ENCODE results near the gene PNCK.
"Not testable (repeated sequence)": the region's sequence is repeated elsewhere in the genome, so short reads cannot be mapped to it uniquely, and the experiment has no call there.

Gene PNCK

DNA sequence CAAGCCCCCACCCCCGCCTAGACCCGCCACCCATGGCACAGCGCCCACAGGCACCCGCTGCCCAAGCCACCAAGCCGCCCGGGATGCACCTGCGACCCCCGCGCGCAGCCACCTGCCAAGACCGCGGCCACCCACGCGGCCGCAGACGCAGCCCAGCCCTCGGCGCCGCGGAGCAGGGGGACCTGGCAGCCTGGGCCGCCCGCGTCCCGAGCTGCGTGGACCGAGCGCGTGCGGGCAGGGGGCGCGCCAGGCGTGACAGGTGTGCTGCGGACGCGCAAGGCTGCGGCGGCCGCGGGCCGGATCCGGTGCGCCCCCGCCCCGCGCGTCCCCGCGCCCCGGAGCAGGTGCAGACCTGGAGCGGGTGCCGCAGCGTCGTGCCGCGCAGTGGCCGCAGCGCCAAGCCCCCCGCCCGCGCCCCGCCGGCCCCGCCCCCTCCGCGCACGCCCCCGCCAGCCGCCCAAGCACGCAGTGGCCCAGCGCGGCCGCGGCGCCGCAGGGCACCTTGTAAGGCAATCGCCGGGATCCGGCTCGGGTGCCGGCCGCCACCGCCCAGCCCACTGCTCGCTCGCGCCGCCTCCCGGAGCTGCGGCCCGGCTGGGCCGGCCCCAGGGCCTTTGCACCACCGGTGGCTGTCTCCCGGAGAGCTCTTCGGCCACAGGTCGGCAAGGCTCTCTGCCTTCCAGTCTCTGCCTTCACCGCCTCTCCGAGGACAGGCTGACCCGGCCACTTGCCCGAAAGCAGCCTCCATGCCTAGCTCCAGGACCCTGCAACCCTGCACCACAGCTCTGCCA, at the start of gene PNCK:
Gene PNCK (minus strand): TSS at position 386 of the 791 bp plus-strand sequence. CDS start 737 bp downstream, outside the sequence.
- H3K4me3 ChIP-seq (ENCODE audit: low read depth, low read length) = no peak within 1 kb of the TSS
- DNase-seq (ENCODE audit: low read depth) = no peak

DNA sequence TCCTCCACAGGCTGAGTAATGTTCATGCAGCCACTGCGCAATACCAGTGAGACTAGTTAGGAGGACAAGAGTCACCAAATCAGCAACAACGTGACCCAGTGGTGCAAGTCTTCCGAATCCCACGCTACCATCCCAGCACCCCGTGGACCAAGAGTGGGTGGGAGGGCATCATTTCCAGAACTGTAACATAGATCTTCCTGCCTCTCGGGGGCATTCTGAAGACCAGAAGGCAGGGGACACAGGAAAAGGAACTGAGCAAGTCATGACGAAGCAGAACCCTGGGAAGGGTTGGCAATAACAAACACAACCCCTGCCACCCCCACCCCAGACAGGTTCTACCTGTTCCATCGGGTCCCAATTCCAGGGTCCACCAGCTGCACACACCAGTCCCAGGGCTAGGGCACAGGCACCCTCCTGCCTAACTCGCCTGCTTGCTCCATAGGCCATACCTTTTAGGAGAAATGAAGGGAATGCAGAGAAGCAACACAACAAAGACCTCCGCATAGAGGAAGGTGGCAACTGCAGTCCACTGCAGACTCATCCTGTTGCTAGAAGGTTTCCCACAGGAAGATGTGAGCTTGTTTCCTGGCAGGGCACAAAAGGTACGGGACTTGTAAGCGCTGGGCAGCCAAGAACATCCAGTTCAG, 49.2 kb upstream of the PNCK start:
- no peak for DNase-seq (ENCODE audit: low read depth)
- peak overlapping the region; percentile 69 for H3K4me3 ChIP-seq (ENCODE audit: low read depth, low read length)

GRCh38 chrX:153719701-153720100, 46.1 kb upstream of the PNCK start:
- DNase-seq (ENCODE audit: low read depth) = no peak
- H3K4me3 ChIP-seq (ENCODE audit: low read depth, low read length) = no peak overlapping the region

DNA sequence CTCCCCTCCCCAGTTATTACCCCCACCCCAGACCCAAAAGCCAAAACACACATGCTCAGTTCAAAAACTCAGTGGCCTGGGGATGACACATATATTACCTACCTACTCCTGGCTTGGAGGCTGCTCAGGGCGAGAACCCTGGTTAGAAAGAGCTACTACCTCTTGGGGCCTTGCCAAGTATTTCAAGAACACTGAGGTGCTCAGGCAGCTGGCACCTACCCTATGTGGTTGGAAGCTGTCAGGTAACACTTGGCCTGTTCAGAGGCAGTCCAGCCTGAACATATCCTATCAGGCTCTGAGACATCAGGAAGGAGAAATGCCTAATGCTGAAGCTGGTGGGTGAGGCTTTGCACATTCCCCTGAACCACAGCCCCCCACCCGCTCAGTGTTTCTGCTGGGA, 45.6 kb upstream of the PNCK start:
- no peak overlapping the region for H3K4me3 ChIP-seq (ENCODE audit: low read depth, low read length)
- DNase-seq (ENCODE audit: low read depth) = no peak

GRCh38 chrX:153717445-153717844, 43.8 kb upstream of the PNCK start:
- DNase-seq (ENCODE audit: low read depth) = no peak
- H3K4me3 ChIP-seq (ENCODE audit: low read depth, low read length) = no peak overlapping the region

DNA sequence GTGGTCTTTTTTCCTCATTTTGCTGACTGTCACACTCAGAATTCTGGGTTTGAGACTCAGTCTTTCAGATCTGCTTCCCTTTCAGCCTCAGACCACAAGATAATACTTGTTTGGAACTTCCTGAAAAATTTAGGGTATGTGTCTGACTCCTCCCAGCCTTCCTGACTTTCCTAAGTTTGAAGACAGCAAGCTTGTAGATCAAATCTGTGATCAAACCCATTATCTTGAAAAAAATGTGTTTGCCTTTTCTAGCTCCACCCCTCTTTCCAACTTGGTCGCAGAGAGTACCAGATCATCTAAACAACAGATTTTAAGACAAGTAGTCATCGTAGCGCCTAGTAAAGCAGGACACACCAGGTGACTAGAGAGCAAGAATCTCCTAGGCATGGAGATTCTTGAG, 40.6 kb upstream of the PNCK start:
- no peak overlapping the region for H3K4me3 ChIP-seq (ENCODE audit: low read depth, low read length)
- DNase-seq (ENCODE audit: low read depth) = no peak

- H3K4me3 ChIP-seq (ENCODE audit: low read depth, low read length) = no peak overlapping the region
- no peak for DNase-seq (ENCODE audit: low read depth)
These were observed 36.4 kb upstream of the PNCK start for GRCh38 chrX:153709726-153710674.

DNA sequence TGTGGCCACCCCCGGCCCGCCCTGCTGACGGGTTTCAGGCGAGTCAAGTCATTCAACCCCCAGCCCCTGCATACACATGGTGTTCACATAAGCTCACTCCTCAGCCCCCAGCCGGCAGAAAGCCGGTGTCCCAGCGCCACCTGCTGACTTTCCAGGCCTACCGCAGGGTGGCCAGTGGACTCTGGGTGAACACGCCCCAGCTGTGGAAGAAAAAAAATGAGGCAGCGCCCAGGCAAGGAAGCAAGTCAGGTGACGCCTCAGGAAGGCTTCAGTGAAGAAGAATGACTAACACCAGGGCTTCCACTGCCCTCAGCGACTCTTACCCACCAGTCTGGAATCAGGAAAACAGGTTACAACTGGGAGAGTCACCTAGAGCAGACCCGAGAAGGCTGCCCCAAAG, 34.8 kb upstream of the PNCK start:
- H3K4me3 ChIP-seq (ENCODE audit: low read depth, low read length) = no peak overlapping the region
- DNase-seq (ENCODE audit: low read depth) = peak; percentile 43

GRCh38 chrX:153707406-153707805, 33.8 kb upstream of the PNCK start:
- DNase-seq (ENCODE audit: low read depth) = no peak
- H3K4me3 ChIP-seq (ENCODE audit: low read depth, low read length) = no peak overlapping the region

DNA sequence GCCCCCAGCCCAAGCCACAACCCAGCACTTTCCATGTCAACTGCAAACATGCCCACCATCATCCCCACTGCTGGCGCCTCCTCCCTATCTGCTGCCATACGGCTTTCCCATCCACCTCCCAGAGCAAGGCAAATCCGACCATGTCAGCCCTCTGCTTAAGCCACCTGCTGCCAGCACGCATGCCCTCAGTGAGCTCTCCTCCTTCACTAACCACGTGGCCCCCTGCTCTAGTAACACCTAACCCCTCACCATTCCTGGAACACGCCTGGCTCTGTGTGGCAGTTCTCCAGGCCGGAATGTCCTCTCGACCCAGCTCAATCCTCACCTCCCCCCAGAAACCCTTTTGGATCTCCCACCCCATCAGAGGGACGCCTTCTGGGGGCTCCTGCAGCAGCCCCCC, 33.2 kb upstream of the PNCK start:
- no peak for DNase-seq (ENCODE audit: low read depth)

GRCh38 chrX:153705403-153706060, 31.9 kb upstream of the PNCK start:
- not testable (repeated sequence) for DNase-seq (ENCODE audit: low read depth); H3K4me3 ChIP-seq (ENCODE audit: low read depth, low read length)

More for the DNA sequence above, 33.2 kb upstream of the PNCK start:
- no peak overlapping the region for H3K4me3 ChIP-seq (ENCODE audit: low read depth, low read length)

GRCh38 chrX:153704631-153705402, 31.2 kb upstream of the PNCK start:
- H3K4me3 ChIP-seq (ENCODE audit: low read depth, low read length); DNase-seq (ENCODE audit: low read depth): not testable (repeated sequence)

DNA sequence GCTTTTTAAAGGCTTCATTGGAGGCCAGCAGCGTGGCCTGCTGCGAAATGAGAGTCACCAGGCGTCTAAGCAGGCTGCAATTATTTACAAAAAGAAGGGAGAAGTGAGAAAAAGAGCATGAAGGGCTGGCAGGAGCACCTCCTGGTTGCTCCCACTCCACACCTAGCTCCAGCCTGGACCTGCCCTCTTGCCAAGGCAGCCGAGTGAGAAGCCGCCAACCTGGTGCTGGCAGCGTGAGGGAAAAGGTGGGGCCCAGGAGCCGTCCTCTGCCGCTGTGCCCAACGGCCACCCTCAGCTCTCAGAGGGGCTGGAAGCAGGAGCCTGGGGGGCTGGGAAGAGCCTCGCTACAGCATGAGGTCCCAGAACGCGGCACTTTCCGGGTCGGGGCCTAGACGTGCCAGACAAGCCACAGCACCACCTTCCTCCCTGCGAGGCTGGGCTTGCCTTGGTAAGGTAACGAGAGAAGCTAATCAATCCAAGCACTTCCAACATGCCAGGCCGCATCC, 30.5 kb upstream of the PNCK start:
- H3K4me3 ChIP-seq (ENCODE audit: low read depth, low read length) = no peak overlapping the region
- no peak for DNase-seq (ENCODE audit: low read depth)

DNA sequence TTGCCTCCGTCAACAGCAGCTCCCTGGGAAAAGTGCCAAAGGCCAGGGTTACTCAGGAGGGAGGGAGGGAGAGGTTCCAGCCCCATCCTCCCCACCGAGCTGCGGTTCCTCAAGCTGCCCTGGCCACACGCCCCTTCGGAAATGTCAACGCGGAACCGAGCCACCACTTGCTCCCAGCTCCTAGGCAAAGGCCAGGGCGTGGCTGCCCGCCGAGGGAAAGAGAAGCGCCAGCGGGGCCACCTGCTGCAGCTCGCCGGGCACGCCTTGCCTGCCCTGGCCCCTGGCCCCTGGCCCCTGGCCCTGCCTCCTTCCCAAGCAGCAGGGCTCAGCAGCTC, 29.4 kb upstream of the PNCK start:
- H3K4me3 ChIP-seq (ENCODE audit: low read depth, low read length) = no peak overlapping the region
- no peak for DNase-seq (ENCODE audit: low read depth)

GRCh38 chrX:153702336-153703035, 28.9 kb upstream of the PNCK start:
- no peak for DNase-seq (ENCODE audit: low read depth)
- no peak overlapping the region for H3K4me3 ChIP-seq (ENCODE audit: low read depth, low read length)

DNA sequence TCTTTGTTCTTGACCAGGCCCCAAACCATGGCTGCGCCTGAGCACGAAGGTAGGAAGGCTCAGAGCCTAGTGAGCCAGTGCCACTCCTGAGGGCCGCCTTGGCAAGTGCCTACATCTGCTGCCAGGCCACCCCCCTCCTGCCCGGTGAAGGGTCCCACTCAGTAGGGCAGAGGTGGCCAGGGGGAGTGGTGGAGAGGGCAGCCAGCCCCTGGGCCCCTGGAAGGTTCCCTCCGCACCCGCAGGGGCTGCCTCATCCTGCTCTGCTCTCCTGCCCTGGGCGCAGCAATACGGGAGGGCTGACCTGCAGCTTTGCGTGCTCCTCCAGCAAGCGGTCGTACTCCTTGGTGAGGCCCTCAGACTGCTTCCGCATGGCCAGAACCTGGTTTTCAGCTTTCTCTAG, 28.1 kb upstream of the PNCK start:
- no peak overlapping the region for H3K4me3 ChIP-seq (ENCODE audit: low read depth, low read length)
- DNase-seq (ENCODE audit: low read depth) = no peak

GRCh38 chrX:153700967-153701366, 27.4 kb upstream of the PNCK start:
- no peak for DNase-seq (ENCODE audit: low read depth)
- no peak overlapping the region for H3K4me3 ChIP-seq (ENCODE audit: low read depth, low read length)

GRCh38 chrX:153700376-153700945, 26.8 kb upstream of the PNCK start:
- DNase-seq (ENCODE audit: low read depth) = no peak
- H3K4me3 ChIP-seq (ENCODE audit: low read depth, low read length) = no peak overlapping the region

All from skeletal muscle cell (primary cell).